Measurements from ENCODE around the gene NCK1.

- TF ChIP-seq CTCF (IDR thresholded peaks at IDR 0.05) (no peak), POLR2A (IDR thresholded peaks at IDR 0.05) (no peak)
Measured at GRCh38 chr3:136959599-136959998, 97.6 kb downstream of the NCK1 start.

Measured in lower leg skin (tissue), 3 donors.